B cell (primary cell): ENCODE results near the gene SLC4A11. TPM values are rescaled to one million over a fixed set of nuclear protein-coding genes. Genes with fewer than 3 reads are reported as not detected.

Source experiments
- ATAC-seq: fragments of 200-7000 bp; cut with Tn5 transposase; one replicate; pipeline ENCODE4 v1.10.0; 2021; ENCODE audit warnings: low read depth, mild to moderate bottlenecking, moderate number of reproducible peaks, moderate library complexity
- CTCF ChIA-PET: fragments of 350-600 bp; sonication (Branson Sonifier 250); formaldehyde crosslinking; loops from one replicate; lab custom pipeline; 2021; ENCODE audit warnings: antibody characterized with exemption, inconsistent platforms; lab: Charles Lee
- POLR2A ChIA-PET: fragments of 350-600 bp; sonication (Branson Sonifier 250); formaldehyde crosslinking; loops from one replicate; lab custom pipeline; 2021; ENCODE audit warnings: antibody characterized with exemption; lab: Charles Lee
- DNase-seq: peaks from one replicate; pipeline ENCODE4 v3.0.0; 2013
- H2AFZ ChIP-seq: 2 replicates; pipeline ENCODE4 v1.6.1; 2012; ENCODE audit warnings: mild to moderate bottlenecking, low read depth, low read length; ENCODE audit not compliant: insufficient read depth, poor library complexity, severe bottlenecking
- H3K27ac ChIP-seq, 2 donors: 1 replicate in 1 of 2; 2 replicates in 1 of 2; pipeline ENCODE4 v1.5.1; 2012 to 2013; ENCODE audit warnings: low read length in 2 of 2, mild to moderate bottlenecking in 2 of 2, moderate library complexity in 1 of 2
- H3K27me3 ChIP-seq, 4 experiments: fragments of 200-600 bp in 1 of 4; sonication (generic) in 1 of 4; replicated peaks in 1 of 4; 1 replicate in 2 of 4; 2 replicates in 2 of 4; pipeline versions ENCODE4 v1.6.1 to v1.7.0; 2013 to 2016; ENCODE audit warnings: low read length in 3 of 4, mild to moderate bottlenecking in 2 of 4, mixed read lengths in 1 of 4, moderate library complexity in 1 of 4; ENCODE audit not compliant: insufficient read depth in 4 of 4, control insufficient read depth in 3 of 4; ENCODE audit errors: control extremely low read depth in 1 of 4
- H3K36me3 ChIP-seq, 2 experiments: replicated peaks in 1 of 2; 1 replicate in 1 of 2; 2 replicates in 1 of 2; pipeline versions ENCODE4 v1.6.1 to v1.7.1; 2013; ENCODE audit warnings: low read length in 1 of 2; ENCODE audit not compliant: insufficient read depth in 2 of 2, control insufficient read depth in 1 of 2; ENCODE audit errors: control extremely low read depth in 1 of 2, extremely low read depth in 1 of 2
- H3K4me1 ChIP-seq, 2 donors: fragments of 200-600 bp in 1 of 2; sonication (generic) in 1 of 2; 1 replicate in 1 of 2; 2 replicates in 1 of 2; pipeline versions ENCODE4 v1.5.1 to v1.6.1; 2013 to 2017; ENCODE audit warnings: low read length in 2 of 2; ENCODE audit not compliant: control insufficient read depth in 2 of 2, insufficient read depth in 2 of 2
- H3K4me2 ChIP-seq: replicated peaks from 2 replicates; pipeline ENCODE3; 2012; ENCODE audit warnings: mild to moderate bottlenecking, low read depth, low read length; ENCODE audit not compliant: poor library complexity, severe bottlenecking
- H3K4me3 ChIP-seq, 5 experiments: fragments of 200-600 bp in 1 of 5; sonication (generic) in 1 of 5; 1 replicate in 3 of 5; 2 replicates in 2 of 5; pipeline versions ENCODE4 v1.5.1 to v1.7.0; 2011 to 2016; ENCODE audit warnings: low read length in 4 of 5, mild to moderate bottlenecking in 4 of 5, low read depth in 2 of 5, control low read depth in 1 of 5, moderate library complexity in 1 of 5; ENCODE audit not compliant: insufficient read depth in 1 of 5; ENCODE audit errors: control extremely low read depth in 1 of 5, extremely low read depth in 1 of 5
- H3K79me2 ChIP-seq: fragments of 200-600 bp; sonication (generic); one replicate; pipeline ENCODE4 v1.6.0; 2016; ENCODE audit warnings: low read length; ENCODE audit not compliant: control insufficient read depth, insufficient read depth
- H3K9ac ChIP-seq: fragments of 200-600 bp; sonication (generic); 2 replicates; pipeline ENCODE4 v1.6.1; 2017; ENCODE audit warnings: mild to moderate bottlenecking, low read length, moderate library complexity
- H3K9me3 ChIP-seq, 3 donors: one replicate each; pipeline versions ENCODE4 v1.6.1 to v1.7.1; 2013; ENCODE audit warnings: low read length in 2 of 3; ENCODE audit not compliant: control insufficient read depth in 2 of 3, insufficient read depth in 1 of 3; ENCODE audit errors: control extremely low read depth in 1 of 3
- H4K20me1 ChIP-seq: 2 replicates; pipeline ENCODE4 v1.6.0; 2012; ENCODE audit warnings: mild to moderate bottlenecking, low read length; ENCODE audit not compliant: insufficient read depth, control insufficient read depth, poor library complexity, severe bottlenecking
- H3K27ac Mint-ChIP-seq: one replicate; pipeline ENCODE4 v1.8.0; 2021; ENCODE audit warnings: mixed read lengths
- H3K27me3 Mint-ChIP-seq: one replicate; pipeline ENCODE4 v1.8.0; 2021; ENCODE audit warnings: mixed read lengths
- H3K4me1 Mint-ChIP-seq: one replicate; pipeline ENCODE4 v1.8.0; 2021; ENCODE audit warnings: mixed read lengths
- H3K4me3 Mint-ChIP-seq: one replicate; pipeline ENCODE4 v1.8.0; 2021; ENCODE audit warnings: mixed read lengths
- H3K9me3 Mint-ChIP-seq: one replicate; pipeline ENCODE4 v1.8.0; 2022; ENCODE audit warnings: mixed read lengths; ENCODE audit not compliant: insufficient read depth
- CTCF ChIP-seq: fragments of 200-600 bp; IDR thresholded peaks from one replicate; pipeline ENCODE4 v1.8.0; 2022; ENCODE audit warnings: antibody characterized with exemption, mild to moderate bottlenecking
- EZH2 ChIP-seq: IDR thresholded peaks from 2 replicates; pipeline ENCODE4 v1.6.1; 2012; ENCODE audit warnings: borderline replicate concordance, low read depth, mild to moderate bottlenecking, moderate library complexity, low read length; ENCODE audit not compliant: insufficient read depth, poor library complexity, severe bottlenecking
- WGBS: methylation state at CpG from one replicate; pipeline ENCODE4 v1.1.5; 2013; ENCODE audit warnings: missing lambda C conversion rate; ENCODE audit not compliant: insufficient coverage; 5-methylcytosine and 5-hydroxymethylcytosine counted together
- intact Hi-C: fragments of 100-400 bp; cut with micrococcal nuclease; formaldehyde crosslinking; loops from one replicate; pipeline ENCODE4 v1.10.0; 2022
- polyA plus RNA-seq: library from polyadenylated mRNA; depleted of rRNA; stranded (reverse); fragments of >200 nt; gene quantifications from 2 replicates; pipeline ENCODE4 v1.2.3, GENCODE V29; 2012
- total RNA-seq, 2 donors: library from RNA; stranded (reverse); fragments of 120-200 nt in 1 of 2; gene quantifications; 1 replicate in 1 of 2; 2 replicates in 1 of 2; pipeline versions ENCODE4 v1.2.3 to v1.2.4, GENCODE V29; 2013 to 2022

SLC4A11 gene
- total and polyA plus RNA-seq, 2 donors (not counting 1 experiment from before 2014, with no cell fraction given) = 0.85 to 1.6 TPM

GRCh38 chr20:3262566-3262965 is 23.6 kb upstream of the SLC4A11 start:
- TF ChIP-seq EZH2 = no peak
- TF ChIP-seq CTCF = no peak
- ChIA-PET CTCF (interaction anchor here (0.9 kb wide), 1 partner anchor 823 kb away, joined by 3 read pairs; no protein-coding TSS in a partner anchor), POLR2A (interaction anchor here (0.7 kb wide), 1 partner anchor 179 kb away, joined by 7 read pairs; no protein-coding TSS in a partner anchor)
- Histone ChIP-seq H3K4me3 (no peak overlapping the region), H2AFZ (no peak overlapping the region), H4K20me1 (no peaks in the 10 kb centered on the region), H3K27ac (no peak overlapping the region), H3K4me1 (no peaks in the 10 kb centered on the region), H3K4me2 (no peak overlapping the region), H3K79me2 (no peaks in the 10 kb centered on the region), H3K27me3 (no peaks in the 10 kb centered on the region), H3K9me3 (no peaks in the 10 kb centered on the region), H3K9ac (no peak overlapping the region), H3K36me3 (no peaks in the 10 kb centered on the region)
- ATAC-seq = no peak
- intact Hi-C loops = no loop called here
- Mint-ChIP-seq H3K4me3 (no peak overlapping the region), H3K27ac (no peak overlapping the region), H3K4me1 (no peaks in the 10 kb centered on the region), H3K9me3 (no peaks in the 10 kb centered on the region), H3K27me3 (no peaks in the 10 kb centered on the region)
- DNase-seq = no peak

GRCh38 chr20:3258429-3258828 is 19.4 kb upstream of the SLC4A11 start:
- Histone ChIP-seq H3K36me3 (peaks cover 0 to 11% of the 10 kb centered on the region in 2 experiments), H3K9me3 (no peaks in the 10 kb centered on the region), H4K20me1 (no peaks in the 10 kb centered on the region), H3K79me2 (no peaks in the 10 kb centered on the region), H3K4me3 (no peak overlapping the region), H3K4me2 (no peak overlapping the region), H3K27ac (no peak overlapping the region), H3K9ac (no peak overlapping the region), H3K27me3 (no peaks in the 10 kb centered on the region), H2AFZ (no peak overlapping the region), H3K4me1 (no peaks in the 10 kb centered on the region)
- no peaks in the 10 kb centered on the region for H3K9me3 Mint-ChIP-seq
- TF ChIP-seq EZH2 = no peak
- no peak for TF ChIP-seq CTCF
- ChIA-PET POLR2A (no interaction called here), CTCF (no interaction called here)
- no peak for DNase-seq
- no peak for ATAC-seq
- H3K4me1 Mint-ChIP-seq = no peaks in the 10 kb centered on the region
- no peak overlapping the region for H3K4me3 Mint-ChIP-seq
- H3K27ac Mint-ChIP-seq = no peak overlapping the region
- WGBS = 100% methylated on average over 2 of the region's 5 CpGs
- intact Hi-C loops = no loop called here
- H3K27me3 Mint-ChIP-seq = no peaks in the 10 kb centered on the region
